Activated CD4-positive, alpha-beta T cell treated with anti-CD3 and anti-CD28 coated beads, Interleukin-2, Interleukin-6, amounts not matched to agents 100 ng/mL and 50 ng/mL, durations not matched to agents 16 hours and 8 hours (primary cell): Measurements from ENCODE around the gene WFDC1.
"Not testable (repeated sequence)": the region's sequence is repeated elsewhere in the genome, so short reads cannot be mapped to it uniquely, and the experiment has no call there.

ENCODE experiments used
- DNase-seq: peaks from one replicate; pipeline ENCODE4 v3.0.0-alpha.2; 2020

WFDC1 gene

DNA sequence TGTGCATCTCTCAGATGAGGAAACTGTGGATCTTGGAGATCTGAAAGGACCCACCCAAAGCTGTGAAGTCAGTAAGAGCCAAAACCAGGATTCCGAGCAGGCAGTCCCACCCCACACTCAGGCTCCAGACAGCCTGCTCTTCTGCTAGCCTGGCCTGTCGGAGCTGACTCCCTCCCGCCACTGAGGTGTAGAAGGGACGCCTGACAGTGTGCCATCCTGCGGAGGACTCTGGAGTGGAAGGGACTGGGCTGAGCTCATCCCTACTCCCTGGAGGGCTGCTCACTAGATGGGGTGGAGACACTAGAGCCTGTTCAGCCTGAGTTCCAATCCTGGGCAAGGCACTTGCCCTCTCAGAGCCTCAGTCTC, 36.0 kb downstream of the WFDC1 start:
- no peak for DNase-seq

DNA sequence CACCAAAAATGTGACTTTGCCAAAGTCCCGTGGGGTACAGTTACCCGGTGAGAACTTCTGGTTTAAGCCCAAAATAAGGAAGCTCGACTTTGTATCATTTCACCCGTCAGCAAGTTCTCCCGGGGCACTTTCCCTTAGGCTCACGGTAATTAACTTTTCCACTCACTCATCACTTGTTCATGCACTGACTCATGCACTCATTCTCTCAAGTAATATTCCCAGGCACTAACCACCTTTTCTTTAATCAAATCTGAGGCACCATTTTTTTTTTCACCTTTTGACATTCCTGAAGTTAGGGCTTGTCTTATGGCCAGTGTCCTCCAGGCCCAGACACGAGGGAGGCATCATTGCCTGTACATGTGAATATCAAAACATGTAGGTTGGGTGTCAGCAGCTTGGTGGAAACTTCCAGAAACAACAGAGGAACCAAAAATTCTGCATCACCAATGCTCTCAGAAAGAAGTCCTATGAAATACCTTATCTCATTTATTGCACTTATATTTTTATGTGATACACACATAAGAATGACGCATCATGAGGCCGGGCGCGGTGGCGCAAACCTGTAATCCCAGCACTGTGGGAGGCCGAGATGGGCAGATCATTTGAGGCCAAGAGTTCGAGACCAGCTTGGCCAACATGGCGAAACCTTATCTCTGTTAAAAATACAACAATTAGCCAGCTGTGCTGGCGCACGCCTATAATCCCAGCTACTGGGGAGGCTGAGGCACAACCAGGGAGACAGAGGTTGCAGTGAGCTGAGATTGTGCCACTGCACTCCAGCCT, 37.5 kb downstream of the WFDC1 start:
- no peak for DNase-seq

DNA sequence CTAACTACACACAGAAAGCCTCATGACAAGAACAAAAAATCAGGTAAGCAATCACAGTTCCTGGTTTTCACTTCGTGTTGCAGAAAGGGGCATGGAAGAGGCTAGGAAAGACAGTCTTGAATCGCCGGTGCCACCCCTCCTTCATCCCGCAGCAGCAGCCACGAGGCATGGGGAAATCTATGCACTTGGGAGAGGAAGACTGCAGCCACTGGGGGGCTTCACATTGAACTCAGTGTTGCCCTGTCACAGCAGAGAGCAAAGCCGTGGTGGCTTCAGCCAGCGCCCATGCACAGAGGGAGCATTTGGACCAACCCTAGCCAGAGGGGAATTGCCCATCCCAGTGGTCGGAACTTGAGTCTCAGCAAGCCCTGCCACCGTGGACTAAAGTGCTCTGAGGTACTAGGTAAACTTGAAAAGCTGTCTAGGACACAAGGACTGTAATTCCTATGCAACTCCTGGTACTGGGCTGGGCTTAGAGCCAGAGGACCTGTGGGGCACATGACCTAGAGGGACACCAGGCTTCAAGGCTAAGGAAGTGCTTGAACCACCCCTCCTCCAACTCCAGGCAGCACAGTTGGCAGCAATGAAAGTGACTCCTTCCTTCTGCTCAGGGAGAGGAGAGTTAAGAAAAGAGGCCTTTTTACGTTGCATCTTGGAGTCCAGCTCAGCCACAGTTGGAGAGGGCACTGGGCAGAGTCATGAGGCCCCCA, 38.5 kb downstream of the WFDC1 start:
- no peak for DNase-seq

GRCh38 chr16:84334058-84334457, 39.4 kb downstream of the WFDC1 start:
- no peak for DNase-seq

DNA sequence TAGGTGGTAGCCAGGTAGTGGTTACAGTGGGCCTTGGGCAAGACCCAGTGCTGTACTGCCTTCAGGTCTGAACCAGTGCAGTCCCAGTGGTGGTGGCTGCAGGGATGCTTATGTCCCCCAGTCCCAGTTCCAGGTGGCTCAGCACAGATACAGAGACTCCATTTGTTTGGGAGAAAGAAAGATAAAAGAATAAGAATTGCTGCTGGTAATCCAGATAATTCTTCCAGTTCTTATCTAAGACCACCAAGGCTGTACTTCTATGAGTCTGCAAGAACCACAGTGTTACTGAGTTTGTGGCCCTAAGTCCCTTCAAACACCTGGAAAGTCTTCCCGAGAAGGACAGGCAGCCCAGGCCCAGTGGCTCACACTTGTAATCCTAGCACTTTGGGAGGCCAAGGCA, 39.8 kb downstream of the WFDC1 start:
- no peak for DNase-seq

DNA sequence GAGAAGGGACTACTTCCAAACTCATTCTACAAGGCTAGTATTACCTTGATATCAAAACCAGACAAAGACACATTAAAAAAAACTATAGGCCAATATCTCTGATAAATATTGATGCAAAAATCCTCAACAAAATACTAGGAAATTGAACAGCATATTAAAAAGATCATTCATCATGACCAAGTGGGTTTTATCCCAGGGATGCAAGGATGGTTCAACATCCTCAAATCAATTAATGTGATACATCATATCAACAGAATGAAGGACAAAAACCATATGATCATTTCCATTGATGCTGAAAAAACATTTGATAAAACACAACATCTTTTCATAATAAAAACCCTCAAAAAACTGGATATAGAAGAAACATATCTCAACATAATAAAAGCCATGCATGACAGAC, 42.6 kb downstream of the WFDC1 start:
- not testable (repeated sequence) for DNase-seq

DNA sequence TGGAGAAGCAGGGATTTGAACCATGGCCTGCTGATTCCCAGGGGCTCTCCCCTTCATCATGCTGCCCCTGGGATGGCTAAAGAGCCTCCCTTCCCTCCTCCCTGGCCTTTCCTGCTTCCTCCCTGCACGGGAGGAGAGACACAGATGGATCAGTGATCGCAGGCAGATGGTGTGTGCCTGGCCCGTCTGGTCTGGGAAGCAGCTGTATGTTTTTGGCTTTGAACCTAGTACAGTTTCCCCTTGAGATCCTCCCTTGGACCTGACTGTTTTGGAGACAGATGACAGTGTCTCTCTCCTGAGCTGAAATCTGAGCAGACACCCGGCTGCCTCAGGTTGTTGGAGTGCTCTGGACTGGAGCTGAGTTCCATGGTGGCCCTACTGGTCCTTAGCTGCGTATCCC, 44.6 kb downstream of the WFDC1 start:
- DNase-seq, result no peak

- no peak for DNase-seq
Observed at GRCh38 chr16:84339766-84340165, 45.1 kb downstream of the WFDC1 start.

DNA sequence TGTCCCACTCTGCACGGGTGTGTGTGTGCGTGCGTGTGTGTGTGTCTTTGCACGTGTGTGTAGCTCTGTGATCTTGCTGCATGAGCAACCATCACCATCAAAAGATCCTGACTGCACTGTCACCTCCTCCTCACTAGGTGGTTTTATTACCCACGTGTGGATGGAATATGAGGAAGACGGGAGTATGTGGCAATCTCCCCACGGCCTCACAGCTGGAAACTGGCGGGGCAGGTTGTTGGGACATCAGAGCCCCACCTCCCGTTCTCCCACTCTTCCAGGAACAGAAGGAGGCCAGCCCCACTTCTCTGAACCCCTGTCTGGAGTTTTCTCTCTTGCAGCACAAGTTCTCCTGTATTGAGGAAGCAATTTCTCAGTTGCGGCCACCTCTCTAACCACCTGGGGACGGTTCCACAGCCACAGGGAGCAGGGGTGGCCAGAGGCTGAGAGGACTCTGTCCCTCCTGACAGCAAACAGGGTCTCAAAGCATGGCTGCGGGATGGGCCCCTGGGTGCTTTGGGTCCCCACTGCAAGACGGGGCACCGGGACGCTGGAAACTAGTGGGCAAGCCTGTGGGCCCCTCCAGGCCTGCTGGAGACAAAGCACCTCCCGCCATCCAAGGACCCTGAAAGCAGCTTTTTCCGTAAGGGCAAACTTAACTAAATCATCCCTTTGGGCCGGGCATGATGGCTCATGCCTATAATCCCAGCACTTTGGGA, 45.8 kb downstream of the WFDC1 start:
- no peak for DNase-seq

GRCh38 chr16:84341528-84342295, 47.0 kb downstream of the WFDC1 start:
- DNase-seq, result no peak

DNA sequence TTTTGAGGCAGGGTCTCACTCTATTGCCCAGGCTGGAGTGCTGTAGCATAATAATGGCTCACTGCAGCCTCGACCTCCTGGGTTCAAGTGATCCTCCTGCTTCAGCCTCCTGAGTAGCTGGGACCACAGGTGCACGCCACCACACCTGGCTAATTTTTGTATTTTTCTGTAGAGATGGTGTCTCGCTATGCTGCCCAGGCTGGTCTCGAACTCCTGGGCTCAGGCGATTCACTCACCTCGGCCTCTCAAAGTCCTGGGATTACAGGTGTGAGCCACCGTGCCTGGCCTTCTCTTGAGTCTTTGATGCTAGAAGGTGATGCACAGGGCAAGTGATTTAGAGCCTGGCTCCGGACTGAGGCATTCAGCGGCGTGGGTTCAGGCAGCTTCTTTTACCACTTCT, 49.1 kb downstream of the WFDC1 start:
- DNase-seq, result not testable (repeated sequence)

- DNase-seq, result no peak
Observed at GRCh38 chr16:84344781-84345180, 50.1 kb downstream of the WFDC1 start.

GRCh38 chr16:84347161-84347560, 52.5 kb downstream of the WFDC1 start:
- no peak for DNase-seq

DNA sequence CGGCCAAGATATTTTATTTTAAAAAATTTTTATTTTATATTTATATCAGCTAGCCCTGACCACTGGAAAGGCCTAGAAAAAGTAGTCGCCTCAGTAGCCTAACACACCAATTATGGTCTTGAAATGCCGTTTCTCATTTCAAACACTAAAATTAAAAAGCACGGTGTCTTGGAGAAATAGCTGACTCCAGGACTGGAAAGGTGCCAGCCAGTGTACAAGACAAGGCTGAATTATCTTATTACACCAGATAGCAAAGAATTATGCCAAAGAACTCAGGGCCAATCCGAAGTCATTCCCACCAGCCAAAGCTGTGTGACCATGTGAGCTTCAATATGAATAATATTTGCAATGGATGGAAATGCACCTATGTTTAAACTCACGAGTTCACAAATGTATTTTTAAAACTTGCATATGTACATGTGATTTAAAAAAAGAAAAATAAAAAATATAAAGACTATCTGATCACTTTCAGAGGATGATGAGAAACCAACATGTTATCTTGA, 53.8 kb downstream of the WFDC1 start:
- DNase-seq, result no peak

DNA sequence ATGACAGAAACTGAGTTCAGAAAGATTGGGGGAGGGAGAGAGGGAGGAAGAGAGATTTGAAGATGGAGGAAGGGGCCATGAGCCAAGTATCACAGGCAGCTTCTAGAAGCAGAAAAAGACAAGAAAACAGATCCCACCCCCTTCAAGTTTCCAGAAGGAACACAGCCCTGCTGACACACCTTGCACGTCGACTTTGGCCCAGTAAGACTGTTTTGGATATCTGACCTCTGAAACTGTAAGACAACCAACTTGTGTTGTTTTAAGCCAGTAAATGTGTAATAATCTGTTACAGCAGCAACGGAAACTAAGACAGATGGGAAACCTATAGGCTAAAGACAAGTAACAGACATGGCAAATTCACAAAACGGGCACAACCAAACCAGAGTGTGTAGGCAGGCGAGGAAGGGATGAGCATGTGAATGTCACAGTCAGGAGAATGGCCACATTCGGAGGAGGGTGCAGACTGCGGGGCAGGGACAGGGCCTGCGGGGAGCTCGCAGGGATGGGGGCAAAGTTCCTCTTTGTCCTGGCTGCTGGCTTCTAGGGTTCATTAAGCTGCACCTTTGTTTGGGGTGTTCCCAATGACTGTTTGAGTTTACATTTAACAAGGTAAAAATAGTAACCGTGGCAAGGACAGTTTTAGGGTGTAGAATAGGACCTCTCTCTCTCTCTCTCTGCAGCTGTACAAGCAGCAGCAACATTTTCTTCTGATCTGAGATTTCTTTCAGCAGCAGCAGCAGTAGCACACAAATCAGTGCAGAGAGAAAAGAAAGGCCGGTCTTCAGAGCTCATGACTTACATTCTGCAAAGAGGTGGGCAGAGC, 55.4 kb downstream of the WFDC1 start:
- no peak for DNase-seq

DNA sequence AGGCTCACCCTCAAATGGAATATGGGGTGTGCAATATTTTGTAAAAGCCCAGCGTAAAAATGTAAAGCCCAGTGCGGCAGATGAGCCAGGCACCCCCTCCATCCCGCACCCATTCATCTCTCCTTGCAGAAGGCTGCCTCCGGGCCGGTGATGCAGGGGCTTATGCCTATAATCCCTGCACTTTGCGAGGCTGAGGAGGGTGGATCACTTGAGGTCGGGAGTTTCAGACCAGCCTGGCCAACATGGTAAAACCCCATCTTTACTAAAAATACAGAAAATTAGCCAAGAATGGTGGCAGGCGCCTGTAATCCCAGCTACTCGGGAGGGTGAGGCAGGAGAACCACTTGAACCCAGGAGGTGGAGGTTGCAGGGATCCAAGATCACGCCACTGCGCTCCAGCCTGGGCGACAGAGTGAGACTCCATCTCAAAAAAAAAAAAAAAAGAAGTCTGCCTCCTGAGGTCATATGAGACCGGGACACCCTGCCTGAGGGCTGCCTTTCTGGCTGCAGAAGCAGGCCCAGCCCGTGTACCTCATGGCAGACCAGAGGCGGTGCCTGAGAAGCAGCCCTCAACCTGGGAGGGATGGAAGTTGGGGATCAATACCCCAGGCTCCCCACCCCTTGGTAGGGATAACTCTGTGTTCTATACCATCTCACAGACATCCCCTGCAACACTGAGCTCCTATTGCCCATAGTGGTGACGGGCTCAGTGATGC, 56.2 kb downstream of the WFDC1 start:
- no peak for DNase-seq

GRCh38 chr16:84351630-84352029, 57.0 kb downstream of the WFDC1 start:
- DNase-seq, result no peak

DNA sequence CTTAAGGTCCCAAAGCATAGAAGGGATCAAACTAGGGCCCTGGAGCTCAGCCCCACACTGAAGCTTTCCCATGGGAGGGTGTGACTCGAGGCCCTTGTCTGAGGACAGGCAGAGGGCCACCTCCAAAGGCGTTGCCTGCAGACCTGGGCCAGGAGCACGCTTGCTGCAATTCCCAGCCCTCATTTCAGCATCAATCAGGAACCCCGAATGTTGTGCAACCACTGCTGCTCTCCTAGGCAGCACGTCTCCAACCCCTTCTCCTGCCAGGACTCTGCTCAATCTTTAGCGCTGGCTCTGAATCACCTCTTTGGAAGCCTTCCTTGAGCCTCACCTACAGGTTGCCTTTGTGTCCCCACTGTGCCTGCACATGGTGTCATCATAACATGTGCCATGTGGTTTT, 59.6 kb downstream of the WFDC1 start:
- no peak for DNase-seq

GRCh38 chr16:84355149-84355548, 60.5 kb downstream of the WFDC1 start:
- DNase-seq, result no peak

DNA sequence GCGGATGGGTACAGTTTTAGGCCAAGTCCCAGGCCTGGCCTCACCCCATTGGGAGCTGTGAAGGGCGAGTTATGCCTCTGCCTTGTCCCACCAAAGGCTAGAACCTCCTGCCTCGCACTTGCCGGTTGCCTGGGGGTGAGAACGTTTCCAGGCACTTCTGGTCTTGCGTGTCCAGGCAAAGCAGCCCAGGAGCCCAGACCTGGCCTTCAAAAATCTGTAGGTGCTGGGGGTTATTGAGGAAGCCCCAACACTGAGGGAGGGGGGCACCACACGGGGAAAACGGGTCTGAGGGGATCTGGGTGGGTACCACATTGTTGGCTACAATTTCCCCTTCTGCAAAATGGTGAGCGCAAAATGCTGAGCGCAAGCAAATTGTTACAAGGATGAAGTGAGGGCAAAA, 61.5 kb downstream of the WFDC1 start:
- DNase-seq, result no peak

DNA sequence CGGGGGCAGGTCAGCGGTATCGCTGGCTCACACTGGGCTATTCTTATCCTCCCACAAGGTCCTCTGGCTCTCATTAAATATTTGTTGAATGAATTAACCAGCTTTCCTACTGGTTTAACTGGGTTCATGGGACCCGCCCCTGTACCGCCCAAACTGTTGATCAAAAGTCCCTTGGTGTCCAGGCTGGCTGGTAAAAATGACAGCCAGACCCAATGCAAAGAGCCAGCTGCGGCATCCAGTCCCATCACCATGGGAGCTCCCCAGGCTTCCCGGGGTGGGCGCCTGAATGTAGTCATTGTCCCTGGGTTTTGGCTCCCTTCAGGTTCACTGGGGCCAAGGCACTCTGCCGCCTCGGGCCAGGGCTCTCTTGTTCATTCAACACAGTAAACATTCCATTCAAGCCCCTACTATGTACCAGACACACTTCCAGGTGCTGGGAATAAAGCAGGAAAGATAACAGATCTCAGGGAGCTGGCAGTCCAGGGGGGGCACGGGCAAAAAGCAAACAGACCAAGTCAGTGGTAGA, 62.0 kb downstream of the WFDC1 start:
- no peak for DNase-seq
